ENCODE data around the gene HNRNPF.

DNA sequence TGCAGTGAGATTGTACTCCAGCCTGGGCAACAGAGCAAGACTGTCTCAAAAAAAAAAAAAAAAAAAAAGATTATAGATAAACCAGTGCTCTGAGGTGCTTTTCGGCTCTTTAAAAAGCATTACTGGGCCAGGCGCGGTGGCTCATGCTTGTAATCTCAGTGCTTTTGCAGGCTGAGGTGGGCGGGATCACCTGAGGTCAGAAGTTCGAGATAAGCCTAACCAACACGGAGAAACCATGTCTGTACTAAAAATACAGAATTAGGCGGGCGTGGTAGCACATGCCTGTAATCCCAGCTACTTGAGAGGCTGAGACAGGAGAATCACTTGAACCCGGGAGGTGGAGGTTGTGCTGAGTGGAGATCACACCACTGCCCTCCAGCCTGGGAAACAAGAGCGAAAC lies 6.6 kb upstream of the HNRNPF start:
- TF ChIP-seq KLF16 (tag by site-specific recombination; IDR thresholded peaks at IDR 0.05) (no peak), WT1 (tag by site-specific recombination; IDR thresholded peaks at IDR 0.05) (no peak), ZNF239 (tag by site-specific recombination; IDR thresholded peaks at IDR 0.05) (no peak), CTCF (tag by site-specific recombination; IDR thresholded peaks at IDR 0.05) (no peak), YY1 (tag by site-specific recombination; IDR thresholded peaks at IDR 0.05) (no peak), OSR2 (tag by site-specific recombination; IDR thresholded peaks at IDR 0.05) (no peak), ZBTB7A (tag by site-specific recombination; IDR thresholded peaks at IDR 0.05; ENCODE audit: low read depth) (no peak), GLIS2 (tag by site-specific recombination; IDR thresholded peaks at IDR 0.05) (no peak), ZNF747 (tag by site-specific recombination; IDR thresholded peaks at IDR 0.05) (no peak), ZNF561 (tag by site-specific recombination; IDR thresholded peaks at IDR 0.05; ENCODE audit: borderline replicate concordance) (no peak), ZNF302 (tag by site-specific recombination; IDR thresholded peaks at IDR 0.05; ENCODE audit: low read depth) (no peak), ZNF174 (tag by site-specific recombination; IDR thresholded peaks at IDR 0.05) (no peak), ZNF114 (tag by site-specific recombination; IDR thresholded peaks at IDR 0.05) (no peak), ZNF513 (tag by site-specific recombination; IDR thresholded peaks at IDR 0.05) (no peak)

Measured in HEK293 (cell line).